CD4-positive, alpha-beta T cell treated with Interleukin-4 for 1 hour (primary cell): ENCODE results near the gene LCN9.
"Not testable (repeated sequence)": the region's sequence is repeated elsewhere in the genome, so short reads cannot be mapped to it uniquely, and the experiment has no call there.

Experiments used
- DNase-seq, 2 donors: peaks; one replicate each; pipeline ENCODE4 v3.0.0-alpha.2; 2020 to 2022

Gene LCN9, protein sequence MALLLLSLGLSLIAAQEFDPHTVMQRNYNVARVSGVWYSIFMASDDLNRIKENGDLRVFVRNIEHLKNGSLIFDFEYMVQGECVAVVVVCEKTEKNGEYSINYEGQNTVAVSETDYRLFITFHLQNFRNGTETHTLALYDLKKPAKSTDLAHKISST

GRCh38 chr9:135662758-135663450, at the start of gene LCN9:
Gene LCN9, plus strand, starts transcription at chr9:135663309. Its CDS starts 13 bp downstream, at chr9:135663322.
- no peak for DNase-seq

GRCh38 chr9:135613946-135614805, 48.9 kb upstream of the LCN9 start:
- no peak for DNase-seq

DNA sequence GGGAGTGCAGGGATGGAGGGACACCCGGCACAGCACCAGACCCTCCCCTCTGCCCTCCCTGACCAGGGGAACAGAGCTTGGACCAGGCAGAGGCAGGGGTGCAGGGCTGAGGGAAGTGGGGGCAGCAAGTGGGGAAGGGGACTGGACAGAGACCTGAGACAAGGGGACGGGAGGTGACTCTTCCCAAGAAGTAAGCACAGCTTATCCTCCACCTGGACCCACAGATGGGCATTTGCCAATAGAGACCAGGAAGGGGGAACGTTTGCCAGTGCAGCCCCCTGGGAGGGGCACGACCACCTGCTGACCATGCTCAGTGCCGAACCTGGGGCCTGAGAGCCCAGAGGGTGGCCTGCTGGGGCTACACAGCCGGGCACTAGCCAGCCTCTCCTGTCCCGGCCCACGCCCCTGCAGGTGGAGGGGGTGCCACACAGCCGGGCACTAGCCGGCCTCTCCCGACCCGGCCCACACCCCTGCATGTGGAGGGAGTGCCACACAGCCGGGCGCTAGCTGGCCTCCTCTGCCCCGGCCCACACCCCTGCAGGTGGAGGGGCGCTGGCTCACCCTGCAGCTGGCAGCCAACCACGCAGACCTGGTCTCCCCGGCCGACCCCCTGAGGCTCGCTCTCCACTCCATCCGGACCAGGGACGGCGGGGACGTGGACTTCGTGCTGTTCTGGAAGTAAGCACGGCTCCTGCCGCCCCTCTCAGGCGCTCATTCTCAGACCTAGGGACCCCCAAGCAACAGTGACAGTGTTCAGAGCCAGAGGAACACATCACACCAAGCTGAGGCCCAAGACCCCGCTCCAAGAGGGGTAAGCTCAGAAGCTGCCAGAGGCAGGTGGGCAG, 48.1 kb upstream of the LCN9 start:
- DNase-seq = no peak

GRCh38 chr9:135615666-135616618, 47.2 kb upstream of the LCN9 start:
- DNase-seq = no peak

DNA sequence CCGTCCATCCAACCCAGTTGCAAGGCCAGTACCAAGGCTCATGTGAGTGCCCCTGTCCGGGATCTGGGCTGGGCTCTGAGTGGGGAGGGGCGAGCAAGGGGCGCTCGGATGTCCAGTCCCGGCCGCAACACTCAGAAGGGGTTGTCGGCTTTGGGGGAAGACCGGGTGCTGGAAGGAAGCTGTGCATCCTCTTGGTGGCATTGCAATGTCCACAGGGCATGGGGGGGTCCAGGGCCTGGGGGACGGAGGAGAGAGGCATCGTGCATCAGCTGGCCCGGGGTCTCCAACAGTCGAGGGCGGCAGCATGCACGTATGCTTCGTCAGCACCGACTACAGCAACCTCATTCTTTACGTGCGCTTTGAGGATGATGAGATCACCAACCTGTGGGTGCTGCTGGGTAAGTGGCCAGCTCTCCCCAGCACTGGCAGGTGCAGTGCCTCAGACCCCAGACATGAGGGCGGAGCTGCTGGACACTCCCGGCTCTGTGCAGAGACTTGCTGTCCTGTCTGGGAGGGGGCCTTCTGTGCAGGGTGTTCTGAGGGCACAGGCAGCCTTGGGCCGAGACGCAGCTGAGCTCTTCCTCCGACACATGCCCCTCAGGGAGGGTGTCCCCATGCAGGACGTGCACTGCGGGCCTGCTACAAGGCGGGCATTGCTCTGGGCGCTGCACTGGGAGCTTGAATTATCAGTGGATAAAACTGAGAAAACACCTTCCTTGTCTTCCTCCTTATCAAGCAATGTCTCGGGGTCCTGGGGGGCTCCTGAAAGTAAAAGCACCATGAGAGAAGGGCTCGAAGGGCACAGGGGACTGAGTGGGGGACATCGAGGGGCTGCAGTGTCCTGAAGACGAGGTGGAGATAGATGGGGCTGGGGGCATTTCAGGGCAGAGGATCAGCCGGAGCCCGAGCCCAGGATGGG, 46.2 kb upstream of the LCN9 start:
- DNase-seq = no peak

DNA sequence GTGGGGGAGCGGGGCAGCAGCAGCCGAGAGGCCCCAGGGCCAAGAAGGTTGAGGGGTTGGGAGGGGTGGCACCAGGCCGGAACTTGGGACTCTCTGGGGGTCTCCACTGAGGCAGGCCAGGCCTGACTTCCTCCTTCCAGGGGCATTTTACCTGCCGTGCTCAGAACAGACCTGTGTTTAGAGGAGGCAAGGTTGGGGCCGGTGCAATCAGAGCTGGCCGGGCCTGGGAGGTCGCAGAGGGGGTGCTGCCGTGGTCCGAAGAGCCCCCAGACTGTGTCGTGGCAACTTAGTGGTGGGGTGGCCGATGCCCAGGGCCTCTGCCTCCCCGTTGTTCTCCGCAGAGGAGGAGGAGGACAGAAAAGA, 45.6 kb upstream of the LCN9 start:
- DNase-seq = no peak

- no peak for DNase-seq
Observed at GRCh38 chr9:135617991-135618411, 45.1 kb upstream of the LCN9 start.

GRCh38 chr9:135618866-135619598, 44.1 kb upstream of the LCN9 start:
- DNase-seq = no peak

- DNase-seq = no peak
Observed at GRCh38 chr9:135619599-135619886, 43.6 kb upstream of the LCN9 start.

DNA sequence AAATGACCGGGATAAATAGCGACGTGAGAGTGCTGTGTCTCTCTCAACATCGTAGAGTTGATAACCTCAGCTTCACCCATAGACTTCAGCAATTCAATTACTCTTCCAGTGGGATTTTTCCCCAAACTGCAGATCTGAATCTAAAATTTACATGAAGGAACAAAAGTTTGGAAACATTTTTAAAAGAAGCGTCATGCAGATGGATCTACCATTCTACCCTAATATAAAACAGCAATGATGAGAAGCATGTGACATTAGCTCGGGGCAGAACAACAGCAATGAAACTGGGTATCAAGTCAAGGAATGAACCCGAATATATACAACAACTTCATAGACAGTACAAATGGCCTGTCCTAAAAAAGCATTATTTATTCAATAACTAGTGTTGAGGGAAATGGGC, 42.6 kb upstream of the LCN9 start:
- DNase-seq = no peak

- no peak for DNase-seq
Observed at GRCh38 chr9:135622415-135623020, 40.6 kb upstream of the LCN9 start.

- no peak for DNase-seq
Observed at GRCh38 chr9:135624282-135624681, 38.8 kb upstream of the LCN9 start.

- no peak for DNase-seq
Observed at GRCh38 chr9:135632841-135633240, 30.3 kb upstream of the LCN9 start.

DNA sequence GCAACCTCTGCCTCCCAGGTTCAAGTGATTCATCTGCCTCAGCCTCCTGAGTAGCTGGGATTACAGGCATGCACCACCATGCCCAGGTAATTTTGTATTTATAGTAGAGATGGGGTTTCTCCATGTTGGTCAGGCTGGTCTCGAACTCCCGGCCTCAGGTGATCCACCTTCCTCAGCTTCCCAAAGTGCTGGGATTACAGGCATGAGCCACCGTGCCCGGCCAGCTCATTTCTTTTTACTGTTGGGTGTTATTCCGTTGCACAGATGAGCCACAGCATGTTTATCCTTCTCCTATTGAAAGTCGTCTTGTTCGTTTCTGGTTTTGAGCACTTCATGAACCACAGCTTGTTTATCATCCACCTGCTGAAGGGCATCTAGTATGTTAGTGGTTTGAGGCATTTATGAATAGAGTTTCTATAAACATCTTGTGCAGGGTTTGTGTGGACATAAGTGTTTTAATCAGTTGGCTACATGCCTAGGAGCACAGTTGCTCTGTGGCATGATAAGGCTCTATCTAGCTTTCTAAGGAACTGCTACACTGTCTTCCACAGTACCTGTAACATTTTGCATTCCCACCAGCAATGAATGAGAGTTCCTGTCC, 26.1 kb upstream of the LCN9 start:
- DNase-seq = not testable (repeated sequence)

DNA sequence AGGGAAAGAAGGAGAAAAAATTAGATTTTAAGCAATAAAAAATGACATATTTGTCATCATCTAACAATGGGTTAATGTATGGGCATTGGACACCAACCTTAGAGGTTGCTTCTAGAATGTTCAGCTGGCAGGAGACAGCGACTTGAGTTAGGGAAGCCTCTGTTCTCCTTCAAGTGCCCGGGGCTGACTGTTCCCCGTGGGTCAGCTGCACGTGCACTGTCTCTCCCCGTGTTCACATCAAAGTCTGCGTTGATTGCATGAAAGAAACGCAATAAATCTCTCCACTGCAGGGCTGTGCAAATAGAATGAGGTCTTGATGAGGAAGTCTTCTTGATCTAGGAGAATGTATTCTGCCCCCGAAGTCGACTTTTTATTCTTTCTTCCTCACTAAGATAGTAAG, 23.9 kb upstream of the LCN9 start, which contains the start of gene GLT6D1:
Gene GLT6D1 (minus strand): TSS at position 345 of the 400 bp plus-strand sequence. CDS start 353 bp downstream, outside the sequence.
- DNase-seq = no peak

DNA sequence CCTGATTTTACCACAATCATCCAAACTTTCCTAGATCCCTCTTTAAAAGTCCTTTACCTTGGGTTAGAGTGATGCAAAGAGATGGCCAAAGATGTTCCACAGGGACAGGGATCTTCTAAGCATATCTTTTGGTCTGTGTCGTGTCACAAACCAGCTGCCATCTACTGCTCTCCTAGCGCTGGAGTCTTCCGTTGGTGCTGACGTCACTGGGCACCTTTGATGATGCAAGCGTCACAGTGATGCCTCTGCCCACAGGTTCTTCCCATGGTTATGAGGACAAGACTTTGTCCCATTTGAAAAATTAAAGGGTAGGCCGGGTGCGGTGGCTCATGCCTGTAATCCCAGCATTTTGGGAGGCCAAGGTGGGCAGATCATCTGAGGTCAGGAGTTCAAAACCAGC, 22.1 kb upstream of the LCN9 start:
- no peak for DNase-seq

GRCh38 chr9:135641745-135642144, 21.4 kb upstream of the LCN9 start:
- no peak for DNase-seq

DNA sequence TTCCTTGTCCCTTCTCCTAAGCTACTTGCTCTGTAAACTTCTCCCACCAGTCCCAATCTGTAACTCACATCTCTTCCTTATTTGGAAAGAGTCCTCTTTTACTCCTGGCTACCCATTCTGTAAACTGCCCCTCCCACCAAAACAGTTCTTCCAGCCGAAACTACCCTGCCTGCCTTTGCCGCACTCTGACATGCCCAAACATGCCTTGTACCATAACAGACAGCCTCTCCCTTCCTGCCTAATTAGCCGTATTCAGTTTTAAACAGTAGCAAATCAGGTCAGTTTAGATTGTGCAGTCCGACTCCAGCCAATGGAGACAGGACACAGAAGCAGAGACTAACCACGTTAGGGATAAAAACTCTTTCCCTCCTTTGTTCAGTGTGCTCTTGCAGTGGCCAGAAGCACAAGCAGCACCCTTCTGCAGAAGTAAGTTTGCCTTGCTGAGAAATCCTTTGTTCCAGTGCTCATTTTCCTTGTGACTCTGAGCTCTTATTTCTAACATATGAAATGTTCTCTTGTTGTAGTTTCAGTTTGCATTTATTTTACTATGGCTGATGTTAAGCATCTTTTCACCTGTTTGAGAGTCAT, 18.4 kb upstream of the LCN9 start:
- DNase-seq = no peak

GRCh38 chr9:135647884-135648283, 15.2 kb upstream of the LCN9 start:
- no peak for DNase-seq
